CD4-positive, alpha-beta T cell treated with Interferon alpha-2 for 1 hour (primary cell): ENCODE data around the gene NAGLU.
A peak's percentile ranks its signal among the peaks of the same experiment; 100 is the strongest.

Source experiments
- DNase-seq, 2 donors: peaks; one replicate each; pipeline ENCODE4 v3.0.0-alpha.2; 2020 to 2022

Gene NAGLU

GRCh38 chr17:42565523-42566214, 29.6 kb downstream of the NAGLU start:
- DNase-seq = no peak

GRCh38 chr17:42566215-42566882, 30.3 kb downstream of the NAGLU start:
- DNase-seq = peak in 1 of 2 donors; percentile 27

GRCh38 chr17:42566883-42567573, 31.0 kb downstream of the NAGLU start, which contains the start of gene MLX:
Gene MLX, plus strand, starts transcription at chr17:42567100. Its CDS starts 25 bp downstream, at chr17:42567125.
- peak; percentile 91 to 94 for DNase-seq

GRCh38 chr17:42568341-42569111, 32.5 kb downstream of the NAGLU start:
- DNase-seq = no peak

- DNase-seq = no peak
Measured at GRCh38 chr17:42571435-42572225, 35.6 kb downstream of the NAGLU start.

- no peak for DNase-seq
Measured at GRCh38 chr17:42573095-42573494, 37.1 kb downstream of the NAGLU start.

DNA sequence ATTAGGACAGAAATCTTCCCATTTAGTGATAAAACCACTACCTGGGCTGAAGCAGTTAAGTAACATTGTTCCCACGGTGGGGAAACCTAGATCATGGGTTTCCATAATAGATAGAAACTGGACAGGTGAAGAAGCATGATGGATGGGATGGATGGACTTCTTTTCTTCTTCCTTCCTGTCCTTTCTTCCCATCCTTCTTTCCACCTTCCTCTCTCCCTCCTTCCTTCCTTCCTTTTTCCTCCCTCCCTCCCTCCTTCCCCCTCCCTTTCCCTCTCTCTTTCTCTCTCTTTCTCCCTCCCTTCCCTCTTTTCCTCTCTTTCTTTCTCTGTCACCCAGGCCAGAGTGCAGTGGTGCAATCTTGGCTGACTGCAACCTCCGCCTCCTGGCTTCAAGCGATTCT, 38.4 kb downstream of the NAGLU start:
- no peak for DNase-seq

- DNase-seq = no peak
Measured at GRCh38 chr17:42577140-42577531, 41.1 kb downstream of the NAGLU start.

DNA sequence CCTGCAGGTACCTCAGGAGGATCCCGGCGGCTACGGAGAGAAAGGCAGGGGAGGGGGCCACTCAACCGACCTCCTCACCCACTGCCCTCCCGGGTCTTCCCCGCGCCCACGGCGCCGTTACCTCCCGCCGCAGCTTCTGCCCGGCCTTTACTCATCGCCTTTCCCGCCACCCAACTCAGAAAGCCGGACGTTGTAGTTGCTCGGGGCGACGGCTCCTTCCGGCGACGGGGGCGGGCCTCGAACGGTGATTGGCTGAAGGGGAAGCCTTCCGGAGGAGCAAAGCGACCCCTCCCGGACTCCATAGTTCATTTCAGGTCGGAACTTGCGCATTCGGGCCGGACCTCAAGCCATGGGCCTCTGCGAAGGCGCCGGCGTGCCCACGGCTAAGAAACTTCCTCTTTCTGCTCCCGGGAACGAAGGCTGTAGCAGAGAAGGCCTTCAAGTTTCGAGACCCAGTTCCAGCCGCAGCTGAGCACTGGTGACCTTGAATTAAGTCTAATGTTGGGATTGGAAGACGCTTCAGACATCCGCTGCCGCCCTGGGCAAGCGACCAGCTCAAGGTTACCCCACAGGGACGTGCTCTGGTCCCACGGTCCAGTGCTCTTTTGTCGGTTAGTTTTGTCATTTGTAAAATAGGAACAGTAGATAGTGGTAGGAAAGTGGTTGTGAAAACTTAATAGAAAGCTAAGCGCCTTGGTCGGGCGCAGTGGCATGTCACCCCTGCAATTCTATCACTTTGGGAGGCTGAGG, 41.7 kb downstream of the NAGLU start, which contains the start of gene PSMC3IP:
Gene PSMC3IP (minus strand): TSS at position 198 of the 750 bp plus-strand sequence. CDS start 43 bp downstream, at position 155.
- DNase-seq = peak; percentile 92 to 93

- DNase-seq = peak; percentile 68 to 74
Measured at GRCh38 chr17:42578282-42578869, 42.3 kb downstream of the NAGLU start.

DNA sequence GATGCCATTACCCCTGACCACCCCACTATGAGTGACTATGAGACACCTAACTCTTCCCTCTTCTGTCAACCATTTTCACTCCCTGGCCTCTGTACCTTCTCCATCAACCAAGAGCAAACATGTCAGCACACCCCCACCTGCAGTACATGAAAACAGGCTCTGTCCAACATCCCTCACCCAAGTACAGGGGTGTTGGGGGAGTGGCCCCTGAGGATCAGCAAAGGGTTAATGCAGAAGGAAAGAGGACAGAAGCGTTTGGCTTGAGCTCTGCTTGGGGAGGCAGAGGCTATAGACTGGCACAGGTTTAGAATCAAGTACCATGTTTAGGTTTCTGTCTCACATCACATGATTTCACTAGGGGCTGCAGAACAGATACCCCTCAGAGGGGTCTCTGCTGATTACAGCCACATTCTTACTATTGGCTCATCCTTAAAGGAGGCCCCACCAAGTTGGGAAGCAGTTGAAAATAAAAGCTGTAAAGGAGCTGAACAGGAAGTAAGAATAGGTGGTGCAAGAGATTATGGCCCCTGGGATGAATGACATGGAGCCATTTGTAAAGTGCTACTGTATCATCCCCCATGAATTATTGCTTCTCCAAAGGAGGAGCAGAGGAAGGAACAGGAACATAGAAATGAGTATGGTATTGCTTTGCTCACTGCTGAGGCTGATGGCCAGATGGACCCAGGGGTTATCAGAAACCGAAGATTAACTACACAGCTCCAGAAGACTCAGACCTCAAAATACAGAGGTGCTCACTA, 43.9 kb downstream of the NAGLU start:
- no peak for DNase-seq

DNA sequence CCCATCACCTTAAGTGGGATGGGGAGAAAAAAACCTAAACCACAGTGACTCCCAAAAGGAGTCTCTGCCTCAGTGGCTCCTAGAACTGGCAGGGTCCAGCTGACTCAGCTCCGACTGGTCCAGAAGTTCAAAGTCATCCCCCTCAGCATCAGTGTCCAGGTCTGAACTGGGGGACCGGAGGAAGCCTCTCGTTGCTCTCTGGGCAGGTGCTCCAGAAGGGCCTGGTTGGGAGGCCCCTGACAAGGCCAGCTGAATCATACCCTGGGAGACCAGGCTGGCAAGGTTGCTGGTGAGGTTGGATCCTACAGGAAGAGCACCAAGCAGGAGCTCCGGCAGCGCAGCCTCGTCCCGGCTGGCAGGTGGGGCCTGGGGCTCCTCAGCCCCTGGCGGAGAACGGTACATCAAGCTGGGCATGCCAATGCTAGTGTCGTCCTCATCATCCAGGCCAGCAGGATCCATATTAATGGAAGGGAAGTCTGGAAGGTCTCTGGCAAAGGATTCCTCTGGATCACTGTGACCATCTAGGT, 45.8 kb downstream of the NAGLU start:
- DNase-seq = no peak

DNA sequence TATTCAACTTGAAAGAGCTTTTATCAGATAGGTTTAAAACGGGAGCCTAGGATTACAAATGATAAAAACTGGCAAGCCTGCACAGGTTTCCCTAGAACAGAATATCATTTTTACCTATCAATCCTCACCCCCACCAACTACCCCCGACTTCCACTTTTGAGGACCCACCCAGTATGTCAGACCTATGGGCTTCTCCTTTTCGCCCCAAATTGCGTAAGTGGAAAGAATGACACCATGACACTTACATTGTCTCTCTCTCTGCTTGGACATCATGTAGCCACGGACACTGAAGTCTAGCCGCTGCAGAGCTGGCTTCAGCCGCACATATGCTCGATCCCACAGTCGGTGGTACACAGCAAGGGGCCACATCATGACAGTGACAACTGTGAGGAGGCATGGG, 48.8 kb downstream of the NAGLU start:
- DNase-seq = peak in 1 of 2 donors; percentile 14

DNA sequence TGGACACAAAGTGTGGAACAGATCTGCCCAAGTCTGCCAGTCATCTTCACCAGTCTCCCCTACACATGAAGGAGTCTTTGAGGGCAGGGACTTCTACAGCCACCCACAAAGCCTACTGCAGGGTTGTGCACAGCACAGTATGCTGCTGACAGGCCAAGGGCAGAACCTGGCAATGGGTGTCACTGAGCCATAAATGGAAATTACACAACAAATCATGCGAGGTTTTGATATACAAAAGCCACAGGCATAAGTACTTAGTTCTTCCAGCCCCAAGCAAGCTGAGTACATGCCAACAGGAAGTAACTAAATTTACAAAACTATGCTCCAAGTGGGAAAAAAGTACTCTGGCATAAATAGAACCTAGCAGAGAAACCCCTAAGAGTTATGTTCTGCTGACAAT, 49.3 kb downstream of the NAGLU start:
- DNase-seq = no peak

DNA sequence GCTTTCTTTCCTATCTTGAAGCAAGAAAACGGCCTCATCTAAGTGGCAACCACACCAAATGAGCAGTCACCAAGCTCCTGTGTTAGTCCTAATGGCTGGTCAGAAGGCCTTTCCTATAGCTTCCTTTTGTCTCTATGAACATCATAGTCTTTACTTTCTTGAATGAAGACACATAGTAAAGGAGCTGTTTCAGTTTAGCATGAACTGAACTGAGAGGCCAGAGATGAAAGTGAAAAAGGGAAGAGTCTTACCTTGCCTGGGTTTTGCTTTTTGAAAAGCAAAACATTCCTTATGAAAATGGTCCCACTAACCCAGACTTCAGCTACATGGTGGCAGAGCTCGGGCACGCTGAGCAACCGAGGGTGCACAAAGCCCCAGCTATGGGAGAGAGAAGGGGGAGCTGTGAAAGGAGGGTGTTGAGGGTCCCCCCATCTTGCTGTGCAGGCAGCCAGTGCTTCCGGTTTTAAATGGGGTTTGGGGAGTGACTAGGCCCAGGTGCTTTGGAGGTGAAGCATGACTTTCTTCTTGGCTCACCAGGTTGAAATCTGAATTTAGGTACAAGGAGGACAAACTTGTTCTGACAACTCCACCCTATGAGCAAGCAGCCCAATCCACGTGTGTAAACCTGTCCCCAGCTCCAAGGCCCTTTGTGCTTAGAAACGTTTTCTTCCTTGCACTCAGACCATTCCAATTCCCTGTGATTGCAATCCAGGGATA, 50.6 kb downstream of the NAGLU start:
- no peak for DNase-seq

- DNase-seq = no peak
Measured at GRCh38 chr17:42590886-42591285, 54.8 kb downstream of the NAGLU start.

- DNase-seq = no peak
Measured at GRCh38 chr17:42591411-42591810, 55.4 kb downstream of the NAGLU start.
